SU-DHL-6 (cell line): ENCODE data around the gene DOK1.

Experiments used
- H2AFZ ChIP-seq: fragments of 200-600 bp; sonication (generic); 2 replicates; pipeline ENCODE4 v1.6.1; 2014; ENCODE audit warnings: low read depth, mild to moderate bottlenecking, moderate library complexity, mixed read lengths, antibody characterized with exemption, low read length; ENCODE audit not compliant: severe bottlenecking
- H3F3A ChIP-seq: fragments of 200-600 bp; shearing (Covaris generic); 2 replicates; pipeline ENCODE4 v1.6.0; 2016; ENCODE audit warnings: antibody characterized with exemption, mild to moderate bottlenecking; ENCODE audit not compliant: insufficient read depth
- H3K27ac ChIP-seq: fragments of 200-600 bp; sonication (generic); 2 replicates; pipeline ENCODE4 v1.5.1; 2016; ENCODE audit warnings: low read depth, mild to moderate bottlenecking, low read length, moderate library complexity, mixed read lengths
- H3K27me3 ChIP-seq: fragments of 200-600 bp; sonication (generic), shearing (Covaris generic); 2 replicates; pipeline ENCODE4 v1.6.0; 2014; ENCODE audit warnings: mild to moderate bottlenecking, low read length
- H3K36me3 ChIP-seq: fragments of 200-600 bp; sonication (generic); 2 replicates; pipeline ENCODE4 v1.6.1; 2014; ENCODE audit warnings: mild to moderate bottlenecking, low read length, mixed read lengths
- H3K4me2 ChIP-seq: fragments of 300-600, 200-600 bp; shearing (Covaris generic), sonication (generic); 2 replicates; pipeline ENCODE4 v1.6.0; 2014; ENCODE audit warnings: low read length, low read depth, mild to moderate bottlenecking; ENCODE audit not compliant: poor library complexity, severe bottlenecking
- H3K4me3 ChIP-seq: fragments of 200-600 bp; sonication (generic); 2 replicates; pipeline ENCODE4 v1.5.1; 2014; ENCODE audit warnings: antibody characterized with exemption, low read length, mild to moderate bottlenecking, mixed read lengths; ENCODE audit not compliant: insufficient read depth, poor library complexity, severe bottlenecking
- H3K79me2 ChIP-seq: fragments of 200-600 bp; sonication (generic); 2 replicates; pipeline ENCODE4 v1.6.1; 2014; ENCODE audit warnings: mild to moderate bottlenecking, low read length, moderate library complexity; ENCODE audit not compliant: insufficient read depth
- H3K9ac ChIP-seq: fragments of 200-600 bp; sonication (generic); 2 replicates; pipeline ENCODE4 v1.7.0; 2014; ENCODE audit warnings: mild to moderate bottlenecking, low read length
- H3K9me2 ChIP-seq: fragments of 200-600 bp; sonication (generic); replicated peaks from 2 replicates; pipeline ENCODE4 v1.6.1; 2014; ENCODE audit warnings: low read length; ENCODE audit not compliant: insufficient read depth
- H3K9me3 ChIP-seq: fragments of 200-600 bp; sonication (generic); 2 replicates; pipeline ENCODE4 v1.6.1; 2014; ENCODE audit warnings: low read length, mixed read lengths; ENCODE audit not compliant: insufficient read depth
- H4K20me1 ChIP-seq: fragments of 200-600 bp; sonication (generic); 2 replicates; pipeline ENCODE4 v1.6.1; 2014; ENCODE audit warnings: low read depth, mild to moderate bottlenecking, antibody characterized with exemption, low read length, moderate library complexity, mixed read lengths
- CTCF ChIP-seq: fragments of 200-600 bp; sonication (generic); IDR thresholded peaks from one replicate; pipeline ENCODE4 v1.5.1; 2017; ENCODE audit warnings: antibody characterized with exemption, mild to moderate bottlenecking, low read length, moderate library complexity; ENCODE audit not compliant: insufficient read depth, poor library complexity, severe bottlenecking
- EZH2phosphoT487 ChIP-seq: fragments of 200-600 bp; sonication (generic), shearing (Covaris generic); conservative IDR thresholded peaks from 2 replicates; pipeline ENCODE4 v1.6.1; 2018; ENCODE audit warnings: mild to moderate bottlenecking, antibody characterized with exemption, low read length, moderate library complexity, mixed read lengths

Gene DOK1

GRCh38 chr2:74537140-74537539 lies 17.4 kb upstream of the DOK1 start:
- Histone ChIP-seq H3K9me3 (no peaks in the 10 kb centered on the region), H3K4me3 (no peak overlapping the region), H3K36me3 (no peaks in the 10 kb centered on the region), H3K9ac (no peak overlapping the region), H3K27me3 (no peaks in the 10 kb centered on the region), H3K27ac (no peak overlapping the region), H4K20me1 (no peaks in the 10 kb centered on the region), H3K4me2 (no peak overlapping the region), H2AFZ (no peak overlapping the region), H3K9me2 (no peaks in the 10 kb centered on the region), H3F3A (peaks cover 1% of the 10 kb centered on the region; the same call in 1 of the 2 replicates), H3K79me2 (no peaks in the 10 kb centered on the region)
- TF ChIP-seq CTCF (no peak), EZH2phosphoT487 (no peak)

- TF ChIP-seq CTCF (no peak), EZH2phosphoT487 (no peak)
- H3K79me2 ChIP-seq, result no peaks in the 10 kb centered on the region
- H3K27ac ChIP-seq, result no peak overlapping the region
- no peaks in the 10 kb centered on the region for H3K9me2 ChIP-seq
- no peak overlapping the region for H3K4me3 ChIP-seq
- H3K27me3 ChIP-seq, result no peaks in the 10 kb centered on the region
- H3F3A ChIP-seq, result no peaks in the 10 kb centered on the region
- H3K4me2 ChIP-seq, result no peak overlapping the region
- no peaks in the 10 kb centered on the region for H4K20me1 ChIP-seq
- H3K9me3 ChIP-seq, result no peaks in the 10 kb centered on the region
- no peak overlapping the region for H3K9ac ChIP-seq
- no peak overlapping the region for H2AFZ ChIP-seq
- H3K36me3 ChIP-seq, result no peaks in the 10 kb centered on the region
Measured at GRCh38 chr2:74538881-74539339, 15.6 kb upstream of the DOK1 start.

- Histone ChIP-seq H3K9ac (no peak overlapping the region), H3K27ac (no peak overlapping the region), H3K4me3 (no peak overlapping the region), H2AFZ (no peak overlapping the region), H3K4me2 (no peak overlapping the region), H3K9me2 (no peaks in the 10 kb centered on the region), H3K79me2 (no peaks in the 10 kb centered on the region), H4K20me1 (no peaks in the 10 kb centered on the region), H3K27me3 (no peaks in the 10 kb centered on the region), H3F3A (no peaks in the 10 kb centered on the region), H3K36me3 (no peaks in the 10 kb centered on the region), H3K9me3 (no peaks in the 10 kb centered on the region)
- TF ChIP-seq CTCF, result no peak
Measured at GRCh38 chr2:74540291-74540690, 14.2 kb upstream of the DOK1 start.
